ENCODE results near the gene CRHR2. TPM values are rescaled to one million over a fixed set of nuclear protein-coding genes. Genes with fewer than 3 reads are reported as not detected.
A peak's percentile ranks its signal among the peaks of the same experiment; 100 is the strongest.

CRHR2 gene
- polyA plus RNA-seq, 1 donor: 1.9 TPM

GRCh38 chr7:30678805-30679204 is 3.5 kb downstream of the CRHR2 start:
- DNase-seq: no peak

- DNase-seq: no peak
Observed at GRCh38 chr7:30674876-30675275, 7.4 kb downstream of the CRHR2 start.

GRCh38 chr7:30674420-30674819 is 7.8 kb downstream of the CRHR2 start:
- no peak for DNase-seq

GRCh38 chr7:30671793-30672465 is 10.3 kb downstream of the CRHR2 start:
- peak; percentile 64 for DNase-seq

- no peak for DNase-seq
Observed at GRCh38 chr7:30668102-30668501, 14.2 kb downstream of the CRHR2 start.

GRCh38 chr7:30667172-30667571 is 15.1 kb downstream of the CRHR2 start:
- DNase-seq: no peak

- DNase-seq: no peak
Observed at GRCh38 chr7:30665449-30665848, 16.8 kb downstream of the CRHR2 start.

GRCh38 chr7:30665043-30665442 is 17.2 kb downstream of the CRHR2 start:
- DNase-seq: no peak

- no peak for DNase-seq
Observed at GRCh38 chr7:30664184-30664885, 17.9 kb downstream of the CRHR2 start.

- no peak for DNase-seq
Observed at GRCh38 chr7:30663414-30663813, 18.8 kb downstream of the CRHR2 start.

GRCh38 chr7:30662431-30662939 is 19.8 kb downstream of the CRHR2 start:
- DNase-seq: no peak

GRCh38 chr7:30661926-30662325 is 20.3 kb downstream of the CRHR2 start:
- no peak for DNase-seq

- DNase-seq: no peak
Observed at GRCh38 chr7:30660331-30661255, 21.7 kb downstream of the CRHR2 start.

- no peak for DNase-seq
Observed at GRCh38 chr7:30659312-30659711, 22.9 kb downstream of the CRHR2 start.

GRCh38 chr7:30658479-30659074 is 23.7 kb downstream of the CRHR2 start:
- no peak for DNase-seq

GRCh38 chr7:30657131-30657530 is 25.1 kb downstream of the CRHR2 start:
- DNase-seq: no peak

GRCh38 chr7:30656006-30656957 is 26.0 kb downstream of the CRHR2 start:
- DNase-seq: no peak

GRCh38 chr7:30655096-30655970 is 26.9 kb downstream of the CRHR2 start:
- no peak for DNase-seq

- DNase-seq: no peak
Observed at GRCh38 chr7:30654296-30655090, 27.8 kb downstream of the CRHR2 start.
